GM23248 (cell line): ENCODE results near the gene ZFAND3.

Experiments used
- EZH2 ChIP-seq: fragments of 200-600 bp; sonication (generic); IDR thresholded peaks from 2 replicates; pipeline ENCODE4 v1.6.1; 2018; ENCODE audit warnings: antibody characterized with exemption, mild to moderate bottlenecking; ENCODE audit not compliant: insufficient read depth, poor library complexity, severe bottlenecking
- EZH2phosphoT487 ChIP-seq: fragments of 200-600 bp; sonication (generic); IDR thresholded peaks from 2 replicates; pipeline ENCODE4 v1.6.1; 2018; ENCODE audit warnings: antibody characterized with exemption, moderate library complexity, mild to moderate bottlenecking, low read depth; ENCODE audit not compliant: insufficient read depth

- no peak for TF ChIP-seq EZH2
- no peak for TF ChIP-seq EZH2phosphoT487
Measured at GRCh38 chr6:37987018-37987417, 167.5 kb downstream of the ZFAND3 start.
